Mononuclear cell (primary cell): Measurements from ENCODE around the gene POPDC2. TPM values are rescaled to one million over a fixed set of nuclear protein-coding genes. Genes with fewer than 3 reads are reported as not detected.
"Not testable (repeated sequence)": the region's sequence is repeated elsewhere in the genome, so short reads cannot be mapped to it uniquely, and the experiment has no call there.

Source experiments
- H3K27me3 ChIP-seq: 2 replicates; pipeline ENCODE4 v1.6.0; 2011; ENCODE audit warnings: low read length, control low read depth; ENCODE audit not compliant: insufficient read depth
- H3K4me1 ChIP-seq: 2 replicates; pipeline ENCODE4 v1.5.1; 2011; ENCODE audit warnings: mild to moderate bottlenecking, low read length, control low read depth; ENCODE audit not compliant: insufficient read depth
- H3K4me3 ChIP-seq: 2 replicates; pipeline ENCODE4 v1.5.1; 2011; ENCODE audit warnings: mild to moderate bottlenecking, low read length, moderate library complexity
- H3K9me3 ChIP-seq: 2 replicates; pipeline ENCODE4 v1.5.1; 2011; ENCODE audit warnings: low read depth, mild to moderate bottlenecking, control low read depth, low read length
- total RNA-seq: library from RNA; depleted of rRNA; stranded (reverse); fragments of >200 nt; gene quantifications from one replicate; pipeline ENCODE4 v1.2.3, GENCODE V29; 2012

The POPDC2 gene, protein sequence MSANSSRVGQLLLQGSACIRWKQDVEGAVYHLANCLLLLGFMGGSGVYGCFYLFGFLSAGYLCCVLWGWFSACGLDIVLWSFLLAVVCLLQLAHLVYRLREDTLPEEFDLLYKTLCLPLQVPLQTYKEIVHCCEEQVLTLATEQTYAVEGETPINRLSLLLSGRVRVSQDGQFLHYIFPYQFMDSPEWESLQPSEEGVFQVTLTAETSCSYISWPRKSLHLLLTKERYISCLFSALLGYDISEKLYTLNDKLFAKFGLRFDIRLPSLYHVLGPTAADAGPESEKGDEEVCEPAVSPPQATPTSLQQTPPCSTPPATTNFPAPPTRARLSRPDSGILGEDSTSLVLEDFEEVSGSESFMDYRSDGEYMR
- 21.5 TPM for total RNA-seq

DNA sequence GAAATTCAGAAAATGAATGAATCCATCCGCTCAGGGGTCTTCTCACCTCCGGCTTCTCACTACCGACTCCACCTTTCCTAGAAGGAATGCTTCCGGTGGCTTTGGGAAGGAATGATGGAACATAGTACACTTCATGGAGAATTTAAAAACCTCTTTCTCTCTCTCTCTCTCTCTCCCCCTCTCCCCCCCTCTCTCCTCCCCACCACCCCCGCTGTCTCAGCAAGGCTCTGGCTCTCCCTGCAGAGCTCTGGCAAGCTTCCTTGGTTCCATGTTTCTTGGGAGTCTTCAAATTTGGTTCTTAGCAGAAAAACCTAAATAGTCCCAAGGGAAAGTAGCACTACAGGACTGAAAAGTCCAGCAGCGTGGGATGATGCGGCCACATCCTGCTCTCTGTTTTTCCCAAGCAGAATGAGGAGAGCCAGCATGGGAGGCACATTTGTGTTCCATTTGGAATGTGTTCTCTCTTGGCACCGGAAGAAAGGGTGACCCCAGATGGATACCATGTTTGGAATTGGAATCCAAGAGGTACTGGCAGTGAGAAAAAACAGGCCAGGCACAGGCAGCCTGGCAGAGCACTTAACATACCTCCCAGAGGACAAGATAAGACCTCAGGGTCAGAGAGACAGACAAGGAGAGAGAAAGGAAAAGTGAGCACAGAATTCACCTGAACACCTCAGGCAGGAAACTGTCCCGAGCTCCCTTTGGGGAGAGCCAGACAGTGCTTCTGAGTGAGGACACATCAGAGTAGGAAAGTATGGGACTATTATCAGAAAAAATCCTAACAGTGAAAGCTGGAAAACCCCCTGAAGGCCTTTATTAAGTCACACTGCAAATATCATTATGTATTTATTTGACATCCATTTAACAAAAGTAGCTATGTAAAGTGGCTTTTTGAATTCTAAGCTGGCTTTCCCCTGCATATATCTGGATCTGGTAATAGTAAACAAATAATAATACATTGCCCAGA lies at the start of gene POPDC2:
Gene POPDC2, minus strand, starts transcription at position 116 of the 967 bp plus-strand sequence. CDS start 166 bp downstream, outside the sequence.
- H3K4me3 ChIP-seq = no peak within 1 kb of the TSS
- H3K4me1 ChIP-seq = peaks cover 5% of the 10 kb centered on the region
- no peaks in the 10 kb centered on the region for H3K27me3 ChIP-seq
- H3K9me3 ChIP-seq = no peaks in the 10 kb centered on the region

DNA sequence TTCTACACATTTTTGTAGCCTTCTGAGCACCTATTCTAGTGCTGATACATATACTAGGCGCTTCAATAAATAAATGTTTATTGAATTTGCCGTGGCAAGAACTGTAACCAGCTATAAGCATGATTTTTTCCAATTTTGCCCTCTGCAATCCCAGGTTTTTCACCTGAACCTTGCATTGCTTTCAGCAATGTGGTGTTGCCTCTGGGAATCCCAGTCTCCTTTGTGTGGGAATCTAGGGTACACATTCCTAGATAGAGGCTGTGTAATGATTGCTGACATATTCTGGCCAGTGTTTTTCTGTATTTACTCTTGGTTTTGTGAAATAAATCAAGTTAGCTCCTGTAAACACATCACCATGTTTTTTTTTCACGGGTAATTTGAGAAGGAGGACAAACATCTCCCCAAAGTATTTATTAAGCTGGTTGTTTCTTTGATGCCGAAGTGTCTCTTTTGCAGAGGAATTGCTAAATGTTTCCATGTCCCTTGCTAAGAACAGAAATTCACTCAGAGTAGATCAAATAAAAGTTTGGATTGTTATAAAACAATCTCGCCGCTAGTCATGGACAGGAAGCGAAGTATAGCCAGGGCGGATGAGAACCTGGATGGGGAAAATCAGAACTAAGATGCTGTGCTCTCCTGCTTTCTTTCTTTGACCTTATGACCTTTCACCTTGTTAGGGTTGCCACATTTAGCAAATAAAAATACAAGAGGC lies 43.6 kb upstream of the POPDC2 start:
- H3K4me3 ChIP-seq = no peak overlapping the region
- H3K27me3 ChIP-seq = peaks cover 4% of the 10 kb centered on the region
- H3K4me1 ChIP-seq = peaks cover 28% of the 10 kb centered on the region
- H3K9me3 ChIP-seq = no peaks in the 10 kb centered on the region

- H3K4me3 ChIP-seq = peak within 1 kb of the TSS; percentile 29
- H3K9me3 ChIP-seq = no peaks in the 10 kb centered on the region
- H3K4me1 ChIP-seq = peaks cover 28% of the 10 kb centered on the region
- H3K27me3 ChIP-seq = peaks cover 4% of the 10 kb centered on the region
Measured at GRCh38 chr3:119702530-119703527, 42.4 kb upstream of the POPDC2 start, which contains the start of gene CFAP91. CFAP91 (plus strand) TSS chr3:119703022; CDS start chr3:119703099, 77 bp downstream.

DNA sequence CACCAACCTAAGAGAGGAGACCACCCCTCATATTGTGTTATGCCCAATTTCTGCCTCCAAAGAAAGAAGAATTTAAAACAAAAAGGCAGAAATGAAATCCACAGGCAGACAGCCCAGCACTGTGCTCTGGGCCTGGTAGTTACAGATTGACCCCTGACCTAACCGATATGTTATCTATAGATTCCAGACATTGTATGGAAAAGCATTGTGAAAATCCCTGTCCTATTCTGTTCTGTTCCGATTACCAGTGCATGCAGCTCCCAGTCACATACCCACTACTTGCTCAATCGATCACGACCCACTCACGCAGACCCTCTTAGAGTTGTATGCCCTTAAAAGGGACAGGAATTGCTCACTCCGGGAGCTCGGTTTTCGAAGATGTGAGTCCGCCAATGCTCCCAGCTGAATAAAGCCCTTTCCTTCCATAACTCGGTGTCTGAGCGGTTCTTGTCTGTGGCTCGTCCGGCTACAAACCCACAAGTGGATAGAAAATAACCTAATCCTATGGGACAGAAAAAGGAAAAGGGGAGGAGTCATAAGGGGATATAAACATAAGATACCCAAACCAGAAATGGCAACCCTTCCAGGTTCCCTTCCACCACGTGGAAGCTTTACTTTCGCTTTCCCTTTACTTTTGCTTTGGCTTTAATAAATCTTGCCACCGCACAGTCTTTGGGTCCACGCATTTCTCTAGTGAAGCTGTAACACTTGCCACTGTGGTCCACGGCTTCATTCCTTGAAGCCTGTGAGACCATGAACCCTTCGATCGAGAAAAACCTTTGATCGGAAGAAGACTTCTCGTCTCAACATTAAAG lies 40.7 kb upstream of the POPDC2 start:
- no peak overlapping the region for H3K4me3 ChIP-seq
- peaks cover 4% of the 10 kb centered on the region for H3K27me3 ChIP-seq
- no peaks in the 10 kb centered on the region for H3K9me3 ChIP-seq
- H3K4me1 ChIP-seq = peaks cover 28% of the 10 kb centered on the region

DNA sequence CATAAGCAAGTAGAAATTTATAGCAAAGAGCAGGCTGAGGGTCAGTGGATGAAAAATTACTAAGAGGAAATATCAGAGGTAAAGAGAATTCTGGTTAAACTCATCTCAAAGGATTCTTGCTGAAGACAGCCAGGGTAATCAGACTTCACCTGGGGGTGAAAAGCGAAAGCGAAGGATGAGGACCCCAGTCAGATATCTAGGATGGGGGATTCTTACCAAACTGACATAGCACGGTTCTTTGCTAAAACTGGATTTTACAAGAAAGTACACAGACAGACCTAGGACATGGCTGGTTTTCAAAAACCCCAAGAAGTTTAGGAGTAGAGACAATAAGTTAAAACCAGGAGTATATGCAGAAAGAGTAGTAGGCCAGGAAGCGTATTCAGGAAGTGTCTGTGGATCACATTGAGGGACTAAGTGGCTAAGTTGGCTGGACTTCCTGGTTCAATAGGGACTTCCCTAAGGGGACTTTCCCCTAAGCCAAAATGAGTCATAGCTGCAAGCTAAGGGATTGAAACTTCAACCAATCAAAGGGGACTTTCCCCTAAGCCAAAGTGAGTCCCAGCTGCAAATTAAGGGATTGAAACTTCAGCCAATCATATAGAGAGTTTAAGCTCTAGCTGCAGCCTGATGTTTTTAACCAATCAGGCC lies 40.0 kb upstream of the POPDC2 start:
- H3K27me3 ChIP-seq = peaks cover 4% of the 10 kb centered on the region
- no peak overlapping the region for H3K4me3 ChIP-seq
- H3K9me3 ChIP-seq = no peaks in the 10 kb centered on the region
- peaks cover 28% of the 10 kb centered on the region for H3K4me1 ChIP-seq

DNA sequence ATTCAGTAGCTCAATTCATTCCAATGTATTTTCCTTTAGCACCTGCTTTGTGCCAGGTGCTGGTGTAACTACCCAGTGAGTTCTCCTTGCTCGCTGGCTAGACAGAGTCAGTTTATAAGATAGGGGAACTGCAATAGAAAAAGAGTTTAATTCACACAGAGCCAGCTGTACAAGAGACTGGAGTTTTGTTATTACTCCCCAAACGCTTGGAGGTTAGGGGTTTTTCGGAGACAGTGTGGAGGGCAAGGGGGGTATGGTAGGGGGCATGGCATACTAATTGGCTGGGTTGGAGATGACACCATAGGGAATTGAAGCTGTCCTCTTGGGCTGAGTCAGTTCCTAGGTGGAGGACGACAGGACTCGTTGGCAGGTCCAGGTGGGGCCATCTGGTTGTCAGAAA lies 37.0 kb upstream of the POPDC2 start:
- Histone ChIP-seq H3K27me3 (no peaks in the 10 kb centered on the region), H3K9me3 (no peaks in the 10 kb centered on the region), H3K4me3 (no peak overlapping the region), H3K4me1 (peaks cover 19% of the 10 kb centered on the region)

DNA sequence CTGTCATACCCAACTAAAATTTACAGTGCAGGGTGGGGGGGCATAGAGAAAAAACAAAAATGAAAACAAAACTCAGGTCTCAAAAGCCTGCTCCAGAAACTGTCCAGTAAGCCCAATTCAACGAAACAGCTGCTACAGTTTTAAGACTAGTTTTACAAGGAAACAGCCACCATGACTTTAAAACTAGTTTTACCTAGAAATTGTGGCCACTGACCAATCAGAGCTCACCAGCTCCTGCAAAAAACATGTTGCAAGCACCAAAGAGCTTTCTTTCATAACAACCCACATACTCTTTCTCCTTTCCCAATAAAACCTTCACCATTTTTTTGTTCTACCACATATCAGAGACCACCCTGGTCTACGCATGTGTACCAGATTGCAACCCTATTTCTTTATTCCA lies 35.1 kb upstream of the POPDC2 start:
- Histone ChIP-seq H3K4me1 (peaks cover 5% of the 10 kb centered on the region), H3K9me3 (no peaks in the 10 kb centered on the region), H3K27me3 (no peaks in the 10 kb centered on the region), H3K4me3 (no peak overlapping the region)

DNA sequence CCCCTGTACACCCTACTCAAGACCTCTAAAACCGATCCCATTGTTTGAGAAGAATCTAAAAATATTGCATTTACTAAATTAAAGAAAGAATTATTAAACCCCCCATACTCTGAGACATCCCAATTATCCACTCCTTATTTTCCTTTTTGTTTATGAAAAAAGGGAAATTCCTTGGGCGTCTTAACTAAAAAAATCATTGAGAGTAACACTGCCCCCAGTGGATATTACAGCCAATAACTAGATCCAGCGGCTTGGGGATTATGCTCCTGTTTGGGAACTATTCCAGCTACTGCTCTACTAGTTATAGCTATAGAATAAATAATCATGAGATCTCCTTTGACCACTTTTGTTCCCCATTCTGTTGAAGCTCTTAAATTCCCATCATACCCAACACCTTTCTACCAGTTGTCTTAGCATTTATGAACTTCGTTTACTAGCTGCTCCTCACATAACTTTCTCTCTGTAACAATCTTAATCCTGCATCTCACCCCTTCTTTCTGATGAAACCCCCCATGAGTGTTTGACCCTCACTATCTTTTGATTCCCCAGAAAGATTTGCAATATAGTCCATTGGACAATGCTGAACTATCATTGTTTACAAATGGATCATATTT lies 29.8 kb upstream of the POPDC2 start:
- H3K4me3 ChIP-seq = no peak overlapping the region
- no peaks in the 10 kb centered on the region for H3K4me1 ChIP-seq
- H3K27me3 ChIP-seq = no peaks in the 10 kb centered on the region
- no peaks in the 10 kb centered on the region for H3K9me3 ChIP-seq

DNA sequence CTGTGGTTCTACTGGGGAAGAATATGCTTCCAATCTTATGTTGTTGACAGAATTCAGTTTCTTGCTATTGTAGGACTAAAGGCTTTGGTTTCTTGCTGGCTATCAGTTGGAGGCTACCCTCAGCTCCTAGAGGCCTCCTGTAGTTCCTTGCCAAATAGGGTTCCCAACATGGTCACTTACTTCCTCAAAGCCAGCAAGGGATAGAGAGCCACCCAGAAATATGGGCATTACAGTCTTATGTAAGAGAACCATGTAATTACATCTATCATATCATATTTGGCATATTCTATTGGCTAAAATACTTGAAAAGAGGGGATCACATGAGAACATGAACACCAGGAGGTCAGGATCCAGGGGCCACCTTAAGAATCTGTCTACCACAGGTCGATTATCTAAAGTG lies 23.0 kb upstream of the POPDC2 start:
- Histone ChIP-seq H3K4me3 (no peak overlapping the region), H3K9me3 (no peaks in the 10 kb centered on the region), H3K4me1 (no peaks in the 10 kb centered on the region), H3K27me3 (no peaks in the 10 kb centered on the region)

- no peaks in the 10 kb centered on the region for H3K27me3 ChIP-seq
- peaks cover 9% of the 10 kb centered on the region for H3K4me1 ChIP-seq
- H3K9me3 ChIP-seq = no peaks in the 10 kb centered on the region
- H3K4me3 ChIP-seq = no peak overlapping the region
Measured at GRCh38 chr3:119681279-119681678, 20.9 kb upstream of the POPDC2 start.

DNA sequence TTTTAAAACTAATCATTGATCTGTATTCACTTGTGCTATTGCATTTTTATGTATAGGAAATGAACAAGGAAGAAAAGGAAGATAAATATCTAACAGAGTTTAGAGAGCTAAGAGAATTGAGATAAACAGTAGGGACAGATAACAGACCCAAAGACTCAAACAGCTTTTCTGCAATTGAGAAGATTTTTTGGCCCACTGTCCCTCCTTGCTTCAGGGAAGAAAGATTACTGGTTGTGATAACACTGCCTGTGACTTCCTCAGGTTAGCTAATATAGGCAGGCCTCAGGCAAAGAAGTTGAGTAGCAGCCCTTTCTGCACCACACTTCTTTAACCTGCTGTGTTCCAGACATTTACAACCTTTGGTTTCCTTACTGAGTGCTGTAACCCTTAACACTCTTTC lies 19.5 kb upstream of the POPDC2 start:
- Histone ChIP-seq H3K9me3 (no peaks in the 10 kb centered on the region), H3K4me1 (peaks cover 17% of the 10 kb centered on the region), H3K27me3 (no peaks in the 10 kb centered on the region), H3K4me3 (no peak overlapping the region)

- not testable (repeated sequence) for H3K4me3 ChIP-seq, H3K27me3 ChIP-seq, H3K9me3 ChIP-seq
- peaks cover 17% of the 10 kb centered on the region for H3K4me1 ChIP-seq
Measured at GRCh38 chr3:119678209-119678608, 17.8 kb upstream of the POPDC2 start.

DNA sequence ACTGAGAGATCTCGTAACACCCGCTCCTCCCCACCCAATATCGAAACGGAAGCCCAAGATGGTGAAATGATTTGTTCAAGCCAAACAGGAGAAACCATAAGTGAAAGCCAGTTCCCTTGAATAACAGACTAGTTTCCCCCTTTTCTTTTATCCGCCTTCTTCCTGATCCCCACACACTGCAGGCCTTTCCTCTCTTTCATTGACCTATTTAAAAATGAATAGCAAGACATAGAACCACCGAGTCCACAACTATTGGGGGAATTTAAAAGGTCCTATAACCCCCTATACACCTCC lies 17.2 kb upstream of the POPDC2 start:
- Histone ChIP-seq H3K4me3 (peak overlapping the region; percentile 64), H3K27me3 (no peaks in the 10 kb centered on the region), H3K9me3 (no peaks in the 10 kb centered on the region), H3K4me1 (peaks cover 17% of the 10 kb centered on the region)
